Neuronal stem cell (in vitro differentiated cells): ENCODE measurements around the gene GRIA2.

Source experiments
- DNase-seq: peaks from one replicate; pipeline ENCODE4 v3.0.0-alpha.2; 2013; ENCODE audit warnings: low spot score
- H2AFZ ChIP-seq: one replicate; pipeline ENCODE4 v1.6.1; 2013; ENCODE audit warnings: mild to moderate bottlenecking, low read length, inconsistent platforms
- H2AK5ac ChIP-seq: 2 replicates; pipeline ENCODE4 v1.6.1; 2013; ENCODE audit warnings: low read depth, mild to moderate bottlenecking, inconsistent platforms, low read length, moderate library complexity, mixed read lengths
- H2BK120ac ChIP-seq: 2 replicates; pipeline ENCODE4 v1.6.1; 2013; ENCODE audit warnings: low read depth, mild to moderate bottlenecking, inconsistent platforms, low read length, moderate library complexity, mixed read lengths
- H2BK12ac ChIP-seq: one replicate; pipeline ENCODE4 v1.6.1; 2013; ENCODE audit warnings: low read length, inconsistent platforms
- H2BK15ac ChIP-seq: 2 replicates; pipeline ENCODE4 v1.6.1; 2013; ENCODE audit warnings: mild to moderate bottlenecking, low read length, inconsistent platforms, mixed read lengths
- H2BK5ac ChIP-seq: one replicate; pipeline ENCODE4 v1.6.1; 2013; ENCODE audit warnings: inconsistent platforms, mild to moderate bottlenecking, low read length, moderate library complexity
- H3K14ac ChIP-seq: one replicate; pipeline ENCODE4 v1.6.1; 2013; ENCODE audit warnings: low read length, inconsistent platforms
- H3K18ac ChIP-seq: 2 replicates; pipeline ENCODE4 v1.6.1; 2013; ENCODE audit warnings: low read length, inconsistent platforms
- H3K23ac ChIP-seq: 2 replicates; pipeline ENCODE4 v1.6.1; 2013; ENCODE audit warnings: low read depth, mild to moderate bottlenecking, mixed read lengths, low read length, inconsistent platforms; ENCODE audit not compliant: poor library complexity
- H3K27ac ChIP-seq: replicated peaks from 3 replicates; pipeline ENCODE4 v1.5.1; 2013; ENCODE audit warnings: low read length, inconsistent platforms
- H3K27me3 ChIP-seq, 3 experiments: 2 replicates each; pipeline ENCODE4 v1.6.1; 2013; ENCODE audit warnings: low read length in 3 of 3, mild to moderate bottlenecking in 2 of 3, inconsistent platforms in 1 of 3, low read depth in 1 of 3, mixed read lengths in 1 of 3, moderate library complexity in 1 of 3; ENCODE audit not compliant: control insufficient read depth in 3 of 3, insufficient read depth in 3 of 3
- H3K36me3 ChIP-seq, 2 donors: replicated peaks in 1 of 2; 2 replicates each; pipeline ENCODE4 v1.6.1; 2013; ENCODE audit warnings: low read length in 2 of 2; ENCODE audit not compliant: control insufficient read depth in 2 of 2, insufficient read depth in 2 of 2
- H3K4ac ChIP-seq: 2 replicates; pipeline ENCODE4 v1.6.1; 2013; ENCODE audit warnings: inconsistent platforms, mild to moderate bottlenecking, low read length, moderate library complexity
- H3K4me1 ChIP-seq, 2 donors: 1 replicate in 1 of 2; 2 replicates in 1 of 2; pipeline ENCODE4 v1.6.1; 2013; ENCODE audit warnings: low read length in 2 of 2, low read depth in 1 of 2; ENCODE audit not compliant: control insufficient read depth in 2 of 2, insufficient read depth in 1 of 2
- H3K4me2 ChIP-seq: one replicate; pipeline ENCODE4 v1.6.1; 2013; ENCODE audit warnings: mild to moderate bottlenecking, low read length, inconsistent platforms; ENCODE audit not compliant: insufficient read depth, poor library complexity, severe bottlenecking
- H3K4me3 ChIP-seq, 2 donors: 2 replicates each; pipeline ENCODE4 v1.5.1; 2013; ENCODE audit warnings: low read length in 2 of 2, mild to moderate bottlenecking in 2 of 2, inconsistent platforms in 1 of 2, moderate library complexity in 1 of 2
- H3K79me1 ChIP-seq: one replicate; pipeline ENCODE4 v1.6.1; 2013; ENCODE audit warnings: low read depth, mild to moderate bottlenecking, inconsistent platforms, low read length, moderate library complexity
- H3K9ac ChIP-seq: one replicate; pipeline ENCODE4 v1.6.1; 2013; ENCODE audit warnings: mild to moderate bottlenecking, low read depth, low read length, inconsistent platforms; ENCODE audit not compliant: poor library complexity
- H3K9me3 ChIP-seq, 2 donors: replicated peaks in 1 of 2; 2 replicates each; pipeline versions ENCODE3 to v1.6.1; 2013; ENCODE audit warnings: low read length in 2 of 2, mild to moderate bottlenecking in 2 of 2, inconsistent platforms in 1 of 2, low read depth in 1 of 2, mixed read lengths in 1 of 2, moderate library complexity in 1 of 2; ENCODE audit not compliant: control insufficient read depth in 2 of 2, insufficient read depth in 1 of 2
- H4K8ac ChIP-seq: one replicate; pipeline ENCODE4 v1.6.1; 2013; ENCODE audit warnings: low read depth, mild to moderate bottlenecking, inconsistent platforms, low read length, moderate library complexity
- H4K91ac ChIP-seq: one replicate; pipeline ENCODE4 v1.6.1; 2013; ENCODE audit warnings: low read length, low read depth, mild to moderate bottlenecking, inconsistent platforms; ENCODE audit not compliant: poor library complexity
- WGBS, 2 donors: extraction: QIAGEN DNeasy Blood & Tissue Kit; methylation state at CpG; one replicate each; pipeline ENCODE4 v1.1.7; 2013; ENCODE audit warnings: missing lambda C conversion rate in 2 of 2, mixed read lengths in 1 of 2; ENCODE audit not compliant: insufficient read length in 2 of 2, insufficient replicate concordance in 1 of 2; ENCODE audit errors: extremely low coverage in 2 of 2; 5-methylcytosine and 5-hydroxymethylcytosine counted together

The GRIA2 gene

GRCh38 chr4:157304769-157305168, 84.2 kb downstream of the GRIA2 start:
- no peak overlapping the region for H2AFZ ChIP-seq
- DNase-seq: no peak
- H3K23ac ChIP-seq: no peak overlapping the region
- no peak overlapping the region for H3K4me3 ChIP-seq
- no peak overlapping the region for H3K4ac ChIP-seq
- H2BK12ac ChIP-seq: no peak overlapping the region
- H3K27ac ChIP-seq: no peak overlapping the region
- no peak overlapping the region for H4K91ac ChIP-seq
- H2BK15ac ChIP-seq: no peak overlapping the region
- no peaks in the 10 kb centered on the region for H3K4me1 ChIP-seq
- H3K9me3 ChIP-seq: no peaks in the 10 kb centered on the region
- no peak overlapping the region for H2BK120ac ChIP-seq
- no peaks in the 10 kb centered on the region for H3K79me1 ChIP-seq
- H2AK5ac ChIP-seq: no peak overlapping the region
- H3K36me3 ChIP-seq: no peaks in the 10 kb centered on the region
- no peak overlapping the region for H3K4me2 ChIP-seq
- H4K8ac ChIP-seq: no peak overlapping the region
- H3K14ac ChIP-seq: no peak overlapping the region
- no peaks in the 10 kb centered on the region for H3K27me3 ChIP-seq
- H2BK5ac ChIP-seq: no peak overlapping the region
- WGBS, 2 donors: no CpG with 5 or more reads among the region's 5 CpGs
- no peak overlapping the region for H3K18ac ChIP-seq
- H3K9ac ChIP-seq: no peak overlapping the region

DNA sequence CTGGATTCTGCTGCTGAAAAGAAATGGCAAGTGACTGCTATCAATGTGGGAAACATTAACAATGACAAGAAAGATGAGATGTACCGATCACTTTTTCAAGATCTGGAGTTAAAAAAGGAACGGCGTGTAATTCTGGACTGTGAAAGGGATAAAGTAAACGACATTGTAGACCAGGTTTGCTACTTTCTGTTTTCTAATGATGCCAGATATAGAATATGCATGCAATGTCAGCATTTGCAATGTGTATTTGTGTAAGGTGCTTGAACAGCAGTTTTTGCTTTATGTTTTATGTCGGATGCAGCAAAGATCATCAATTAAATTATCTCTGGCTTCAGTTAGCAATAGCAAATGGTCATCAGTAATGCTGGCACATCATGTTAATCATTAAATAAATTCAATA, 92.2 kb downstream of the GRIA2 start:
- no peaks in the 10 kb centered on the region for H3K27me3 ChIP-seq
- H3K4ac ChIP-seq: no peak overlapping the region
- H2BK5ac ChIP-seq: no peak overlapping the region
- H3K4me3 ChIP-seq: no peak overlapping the region
- H3K79me1 ChIP-seq: no peaks in the 10 kb centered on the region
- H3K4me2 ChIP-seq: no peak overlapping the region
- no peak overlapping the region for H2BK12ac ChIP-seq
- H4K91ac ChIP-seq: no peak overlapping the region
- H3K14ac ChIP-seq: no peak overlapping the region
- H3K9ac ChIP-seq: no peak overlapping the region
- no peaks in the 10 kb centered on the region for H3K4me1 ChIP-seq
- no peaks in the 10 kb centered on the region for H3K36me3 ChIP-seq
- no CpG with 5 or more reads among the region's 5 CpGs for WGBS, 2 donors
- no peak overlapping the region for H3K27ac ChIP-seq
- no peak overlapping the region for H4K8ac ChIP-seq
- no peak for DNase-seq
- no peak overlapping the region for H2BK15ac ChIP-seq
- H3K18ac ChIP-seq: no peak overlapping the region
- H3K9me3 ChIP-seq: no peaks in the 10 kb centered on the region
- no peak overlapping the region for H2AFZ ChIP-seq
- no peak overlapping the region for H3K23ac ChIP-seq
- H2AK5ac ChIP-seq: no peak overlapping the region
- no peak overlapping the region for H2BK120ac ChIP-seq

- WGBS, 2 donors: no CpG with 5 or more reads among the region's 1 CpG
- Histone ChIP-seq H2AFZ (no peak overlapping the region), H3K4ac (no peak overlapping the region), H2BK12ac (no peak overlapping the region), H3K4me1 (no peaks in the 10 kb centered on the region), H3K36me3 (no peaks in the 10 kb centered on the region), H3K27me3 (no peaks in the 10 kb centered on the region), H3K9me3 (no peaks in the 10 kb centered on the region), H4K91ac (no peak overlapping the region), H3K79me1 (no peaks in the 10 kb centered on the region), H3K23ac (no peak overlapping the region), H2BK120ac (no peak overlapping the region), H2BK5ac (no peak overlapping the region), H3K18ac (no peak overlapping the region), H3K27ac (no peak overlapping the region), H3K14ac (no peak overlapping the region), H2AK5ac (no peak overlapping the region), H3K4me2 (no peak overlapping the region), H4K8ac (no peak overlapping the region), H2BK15ac (no peak overlapping the region), H3K4me3 (no peak overlapping the region), H3K9ac (no peak overlapping the region)
- DNase-seq: no peak
Measured at GRCh38 chr4:157314906-157315305, 94.4 kb downstream of the GRIA2 start.

DNA sequence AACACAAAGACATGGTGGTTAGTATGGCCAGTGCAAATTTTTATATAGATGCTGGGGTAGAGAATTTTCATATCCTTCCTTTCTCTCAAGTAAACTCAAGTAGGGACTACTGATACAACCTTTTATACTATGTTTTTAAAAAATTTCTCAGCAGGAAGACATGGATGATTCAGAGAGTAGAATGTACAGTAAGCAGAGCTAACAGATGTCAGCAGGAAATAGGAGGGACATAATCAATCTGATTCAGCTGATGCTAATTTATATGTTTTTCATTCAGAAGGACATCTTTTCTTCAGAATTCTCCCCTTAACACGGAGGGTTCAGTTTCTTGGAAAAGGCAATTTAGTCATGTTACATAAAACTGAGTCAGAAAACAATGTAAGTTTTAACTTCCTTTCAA, 95.4 kb downstream of the GRIA2 start:
- Histone ChIP-seq H3K9ac (no peak overlapping the region), H4K8ac (no peak overlapping the region), H4K91ac (no peak overlapping the region), H3K4me2 (no peak overlapping the region), H3K14ac (no peak overlapping the region), H2BK120ac (no peak overlapping the region), H2BK12ac (no peak overlapping the region), H3K4me1 (no peaks in the 10 kb centered on the region), H3K4me3 (no peak overlapping the region), H2AFZ (no peak overlapping the region), H3K18ac (no peak overlapping the region), H3K36me3 (no peaks in the 10 kb centered on the region), H3K4ac (no peak overlapping the region), H3K79me1 (no peaks in the 10 kb centered on the region), H3K27me3 (no peaks in the 10 kb centered on the region), H3K27ac (no peak overlapping the region), H3K9me3 (no peaks in the 10 kb centered on the region), H3K23ac (no peak overlapping the region), H2AK5ac (no peak overlapping the region), H2BK15ac (no peak overlapping the region), H2BK5ac (no peak overlapping the region)
- no peak for DNase-seq
- no CpG with 5 or more reads among the region's 1 CpG for WGBS, 2 donors
